GM12878 (cell line): ENCODE measurements around the gene HSD17B1. TPM values are rescaled to one million over a fixed set of nuclear protein-coding genes. Genes with fewer than 3 reads are reported as not detected.

Experiments used
- ATAC-seq: fragments of 200-7000 bp; cut with Tn5 transposase; 3 replicates; pipeline ENCODE4 v1.9.1; 2020; ENCODE audit warnings: mild to moderate bottlenecking, moderate library complexity
- BruUV-seq: library from RNA; stranded (reverse); fragments of 400-500 nt; replicated peaks from 2 replicates; lab custom pipeline; 2021; lab: Mats Ljungman, UMichigan
- CTCF ChIA-PET: fragments of 300-600 bp; sonication (Branson Sonifier 250); formaldehyde crosslinking; extraction: SDS; loops from one replicate; lab custom pipeline; 2021; ENCODE audit warnings: inconsistent platforms; lab: Yijun Ruan, JAX
- POLR2A ChIA-PET: fragments of 350-600 bp; formaldehyde crosslinking; extraction: SDS; loops from one replicate; lab custom pipeline; 2021; ENCODE audit warnings: inconsistent platforms; lab: Charles Lee
- RAD21 ChIA-PET: fragments of 300-600 bp; sonication (Branson Sonifier 250); formaldehyde crosslinking; loops from one replicate; lab custom pipeline; 2023; ENCODE audit warnings: antibody characterized with exemption; ENCODE audit not compliant: unreplicated experiment; lab: Charles Lee
- SMC1A ChIA-PET: fragments of 300-600 bp; sonication (Branson Sonifier 250); formaldehyde crosslinking; loops from one replicate; lab custom pipeline; 2023; ENCODE audit not compliant: unreplicated experiment, uncharacterized antibody; lab: Charles Lee
- DNase-seq: peaks from one replicate; pipeline ENCODE4 v3.0.0-alpha.2; 2011; ENCODE audit warnings: low read depth, low spot score
- FAIRE-seq: peaks from 3 replicates; lab custom pipeline; 2011; peaks lifted over from hg19 to GRCh38; lab: Jason Lieb, UNC
- H2AFZ ChIP-seq: 2 replicates; pipeline ENCODE4 v1.6.0; 2011; ENCODE audit warnings: low read depth, low read length, control low read depth; ENCODE audit not compliant: control insufficient read depth
- H3K27ac ChIP-seq: 2 replicates; pipeline ENCODE4 v1.5.1; 2011; ENCODE audit warnings: control low read depth; ENCODE audit not compliant: control insufficient read depth, insufficient read depth
- H3K27me3 ChIP-seq, 2 experiments: replicated peaks in 1 of 2; 2 replicates each; pipeline versions ENCODE4 v1.6.0 to v1.6.1; 2011; ENCODE audit warnings: low read length in 1 of 2; ENCODE audit not compliant: control insufficient read depth in 2 of 2, insufficient read depth in 2 of 2
- H3K36me3 ChIP-seq, 2 experiments: 2 replicates each; pipeline ENCODE4 v1.5.1; 2011; ENCODE audit warnings: low read length in 1 of 2; ENCODE audit not compliant: control insufficient read depth in 2 of 2, insufficient read depth in 2 of 2
- H3K4me1 ChIP-seq: 2 replicates; pipeline ENCODE4 v1.6.1; 2011; ENCODE audit warnings: mild to moderate bottlenecking, low read length, moderate library complexity, mixed read lengths; ENCODE audit not compliant: control insufficient read depth, insufficient read depth
- H3K4me2 ChIP-seq: 2 replicates; pipeline ENCODE4 v1.6.0; 2011; ENCODE audit warnings: control low read depth; ENCODE audit not compliant: control insufficient read depth, insufficient read depth
- H3K4me3 ChIP-seq: fragments of 200-600 bp; sonication (generic); 2 replicates; pipeline ENCODE4 v1.5.1; 2016
- H3K79me2 ChIP-seq: 2 replicates; pipeline ENCODE4 v1.6.0; 2011; ENCODE audit warnings: low read length; ENCODE audit not compliant: control insufficient read depth, insufficient read depth
- H3K9ac ChIP-seq: 2 replicates; pipeline ENCODE4 v1.8.0; 2011; ENCODE audit warnings: low read length, control low read depth, mixed read lengths; ENCODE audit not compliant: control insufficient read depth, insufficient read depth
- H3K9me3 ChIP-seq: replicated peaks from 3 replicates; pipeline ENCODE4 v1.5.1; 2011; ENCODE audit warnings: mild to moderate bottlenecking, low read length; ENCODE audit not compliant: control insufficient read depth, insufficient read depth
- H4K20me1 ChIP-seq: 2 replicates; pipeline ENCODE4 v1.6.0; 2011; ENCODE audit not compliant: control insufficient read depth, insufficient read depth
- ATF7 ChIP-seq: fragments of 450-650 bp; IDR thresholded peaks from 2 replicates; pipeline ENCODE4 v1.6.1; 2016; ENCODE audit warnings: low read depth, mild to moderate bottlenecking
- BCL11A ChIP-seq: IDR thresholded peaks from 2 replicates; pipeline ENCODE4 v1.6.1; 2011; ENCODE audit warnings: low read depth, low read length
- E2F8 ChIP-seq: fragments of 450-650 bp; IDR thresholded peaks from 2 replicates; pipeline ENCODE4 v1.6.1; 2018; ENCODE audit warnings: mild to moderate bottlenecking, low read depth, moderate library complexity; ENCODE audit not compliant: partially characterized antibody
- SPI1 ChIP-seq: IDR thresholded peaks from 2 replicates; pipeline ENCODE4 v1.6.1; 2011; ENCODE audit warnings: low read depth, mild to moderate bottlenecking, low read length, moderate library complexity, borderline replicate concordance; ENCODE audit not compliant: insufficient read depth
- USF2 ChIP-seq: IDR thresholded peaks from 2 replicates; pipeline ENCODE4 v1.6.1; 2011; ENCODE audit warnings: low read depth, low read length, improper control_type of control experiment, borderline replicate concordance
- WGBS: methylation state at CpG from one replicate; pipeline ENCODE4 v1.1.6; 2016; ENCODE audit warnings: low lambda C conversion rate; ENCODE audit not compliant: insufficient replicate concordance, insufficient coverage; ENCODE audit errors: missing lambda C conversion rate; 5-methylcytosine and 5-hydroxymethylcytosine counted together
- in situ Hi-C: fragments of 300-500 bp; cut with MboI; formaldehyde crosslinking; loops from 9 replicates; pipeline ENCODE4 v1.14.3; 2018; ENCODE audit warnings: mixed read lengths
- intact Hi-C: fragments of 100-400 bp; cut with micrococcal nuclease; formaldehyde crosslinking; loops from one replicate; pipeline ENCODE4 v1.14.2; 2022; ENCODE audit not compliant: unreplicated experiment
- polyA plus RNA-seq, 11 experiments: library from polyadenylated mRNA; depleted of rRNA in 4 of 11; unstranded in 6 of 11; stranded (reverse) in 5 of 11; fragments of >200 nt; fragmentation: Nextera tagmentation in 4 of 11; fragmentation: Illumina TruSeq in 1 of 11; extraction: Ambion mirVana in 4 of 11; extraction: Trizol in 1 of 11; gene quantifications; 1 replicate in 1 of 11; 2 replicates in 10 of 11; pipeline versions ENCODE4 v1.2.1 to v1.2.3, GENCODE V29; 2011 to 2016; ENCODE audit warnings: inconsistent platforms in 2 of 11, missing spikeins in 2 of 11, low read depth in 1 of 11
- total RNA-seq, 4 experiments: library from RNA; depleted of rRNA in 3 of 4; stranded (reverse); fragments of >200 nt in 3 of 4; fragmentation: Illumina TruSeq in 1 of 4; extraction: Trizol in 1 of 4; gene quantifications; 2 replicates each; pipeline versions ENCODE4 v1.2.1 to v1.2.3, GENCODE V29; 2013 to 2021

The HSD17B1 gene
- total and polyA plus RNA-seq, 10 of the 15 experiments (the other 5 are each of a cell fraction or from before 2014, with no cell fraction given): 0.15 to 1.1 (median 0.42) TPM

GRCh38 chr17:42526031-42526444, 26.7 kb upstream of the HSD17B1 start:
- BruUV-seq: no TSS peak
- peaks cover 4% of the 10 kb centered on the region in 2 experiments; a peak in 2 of 4 replicates for H3K36me3 ChIP-seq
- no peak overlapping the region for H3K4me3 ChIP-seq
- TF ChIP-seq E2F8: no peak
- no peak for TF ChIP-seq SPI1
- TF ChIP-seq BCL11A: no peak
- TF ChIP-seq USF2: no peak
- TF ChIP-seq ATF7: no peak
- no peaks in the 10 kb centered on the region for H4K20me1 ChIP-seq
- intact Hi-C loops (loop anchor here (2.0 kb wide), 1 partner anchor 203 kb away; no protein-coding TSS in a partner anchor), in situ Hi-C loops (loop anchor here (5.0 kb wide), 1 partner anchor 204 kb away; no protein-coding TSS in a partner anchor)
- RAD21 ChIA-PET: interaction anchor here (0.6 to 1.8 kb wide), 2 partner anchors 8 to 84 kb away, joined by 3 to 7 read pairs; no protein-coding TSS in a partner anchor
- no peaks in the 10 kb centered on the region for H3K79me2 ChIP-seq
- POLR2A ChIA-PET: no interaction called here
- no peak overlapping the region for H3K9ac ChIP-seq
- WGBS: 68% methylated on average over 6 of the region's 6 CpGs
- CTCF ChIA-PET: interaction anchor here (0.5 to 4.1 kb wide), 9 partner anchors 8 to 687 kb away, joined by 3 to 32 read pairs (median 11); no protein-coding TSS in a partner anchor
- H3K4me1 ChIP-seq: peaks cover 18% of the 10 kb centered on the region
- SMC1A ChIA-PET: interaction anchor here (1.2 kb wide), 1 partner anchor 36 kb away, joined by 4 read pairs; no protein-coding TSS in a partner anchor
- H3K4me2 ChIP-seq: no peak overlapping the region
- no peak for ATAC-seq
- H3K9me3 ChIP-seq: no peaks in the 10 kb centered on the region
- H2AFZ ChIP-seq: no peak overlapping the region
- H3K27me3 ChIP-seq: no peaks in the 10 kb centered on the region
- no peak for FAIRE-seq
- DNase-seq: no peak
- H3K27ac ChIP-seq: no peak overlapping the region
